Esophagus squamous epithelium (tissue), 4 donors: ENCODE results near the gene ATG9B.
"Not testable (repeated sequence)": the region's sequence is repeated elsewhere in the genome, so short reads cannot be mapped to it uniquely, and the experiment has no call there.

Experiments
- POLR2A ChIP-seq, 4 donors: fragments of 450-650 bp; IDR thresholded peaks; one replicate each; pipeline ENCODE4 v1.6.1; 2017; ENCODE audit warnings: antibody characterized with exemption in 4 of 4, mild to moderate bottlenecking in 4 of 4, moderate library complexity in 3 of 4
- TF ChIP-seq, protein P1 (sequence below), 6 experiments: fragments of 450-650 bp in 4 of 6; fragments of 200-600 bp in 2 of 6; sonication (generic) in 2 of 6; IDR thresholded peaks; one replicate each; pipeline ENCODE4 v1.5.1; 2016 to 2019; ENCODE audit warnings: antibody characterized with exemption in 6 of 6, mild to moderate bottlenecking in 4 of 6, moderate library complexity in 4 of 6

DNA sequence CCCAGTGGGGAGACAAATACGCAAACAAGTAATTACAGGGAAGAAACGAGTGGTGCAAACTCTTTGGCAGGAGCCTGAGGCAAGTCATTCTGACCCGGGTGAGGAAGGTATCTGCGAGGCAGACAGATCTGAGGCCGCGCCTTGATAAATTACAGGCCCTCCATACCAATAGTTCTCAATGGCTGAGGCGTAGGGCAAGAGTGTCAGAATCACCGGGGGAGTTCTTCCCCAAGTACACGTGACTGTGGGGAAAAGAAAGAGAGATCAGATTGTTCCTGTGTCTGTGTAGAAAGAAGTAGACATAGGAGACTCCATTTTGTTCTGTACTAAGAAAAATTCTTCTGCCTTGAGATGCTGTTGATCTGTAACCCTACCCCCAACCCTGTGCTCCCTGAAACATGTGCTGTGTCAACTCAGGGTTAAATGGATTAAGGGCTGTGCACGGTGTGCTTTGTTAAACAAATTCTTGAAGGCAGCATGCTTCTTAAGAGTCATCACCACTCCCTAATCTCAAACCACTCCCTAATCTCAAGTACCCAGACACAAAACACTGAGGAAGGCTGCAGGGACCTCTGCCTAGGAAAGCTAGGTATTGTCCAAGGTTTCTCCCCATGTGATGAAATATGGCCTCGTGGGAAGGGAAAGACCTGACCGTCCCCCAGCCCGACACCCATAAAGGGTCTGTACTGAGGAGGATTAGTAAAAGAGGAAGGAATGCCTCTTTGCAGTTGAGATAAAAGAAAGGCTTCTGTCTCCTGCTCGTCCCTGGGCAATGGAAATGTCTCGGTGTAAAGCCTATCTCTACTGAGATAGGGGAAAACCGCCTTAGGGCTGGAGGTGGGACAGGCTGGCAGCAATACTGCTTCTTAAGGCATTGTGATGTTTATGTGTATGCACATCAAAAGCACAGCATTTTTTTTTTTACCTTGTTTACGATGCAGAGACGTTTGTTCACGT is 2.8 kb upstream of the ATG9B start:
- TF ChIP-seq, protein P1, sequence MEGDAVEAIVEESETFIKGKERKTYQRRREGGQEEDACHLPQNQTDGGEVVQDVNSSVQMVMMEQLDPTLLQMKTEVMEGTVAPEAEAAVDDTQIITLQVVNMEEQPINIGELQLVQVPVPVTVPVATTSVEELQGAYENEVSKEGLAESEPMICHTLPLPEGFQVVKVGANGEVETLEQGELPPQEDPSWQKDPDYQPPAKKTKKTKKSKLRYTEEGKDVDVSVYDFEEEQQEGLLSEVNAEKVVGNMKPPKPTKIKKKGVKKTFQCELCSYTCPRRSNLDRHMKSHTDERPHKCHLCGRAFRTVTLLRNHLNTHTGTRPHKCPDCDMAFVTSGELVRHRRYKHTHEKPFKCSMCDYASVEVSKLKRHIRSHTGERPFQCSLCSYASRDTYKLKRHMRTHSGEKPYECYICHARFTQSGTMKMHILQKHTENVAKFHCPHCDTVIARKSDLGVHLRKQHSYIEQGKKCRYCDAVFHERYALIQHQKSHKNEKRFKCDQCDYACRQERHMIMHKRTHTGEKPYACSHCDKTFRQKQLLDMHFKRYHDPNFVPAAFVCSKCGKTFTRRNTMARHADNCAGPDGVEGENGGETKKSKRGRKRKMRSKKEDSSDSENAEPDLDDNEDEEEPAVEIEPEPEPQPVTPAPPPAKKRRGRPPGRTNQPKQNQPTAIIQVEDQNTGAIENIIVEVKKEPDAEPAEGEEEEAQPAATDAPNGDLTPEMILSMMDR (IDR thresholded peaks at IDR 0.05), result not testable (repeated sequence)
- peak in 1 of 4 donors; percentile 12 for TF ChIP-seq POLR2A (IDR thresholded peaks at IDR 0.05)
